ENCODE measurements around the gene DCTN3.

DNA sequence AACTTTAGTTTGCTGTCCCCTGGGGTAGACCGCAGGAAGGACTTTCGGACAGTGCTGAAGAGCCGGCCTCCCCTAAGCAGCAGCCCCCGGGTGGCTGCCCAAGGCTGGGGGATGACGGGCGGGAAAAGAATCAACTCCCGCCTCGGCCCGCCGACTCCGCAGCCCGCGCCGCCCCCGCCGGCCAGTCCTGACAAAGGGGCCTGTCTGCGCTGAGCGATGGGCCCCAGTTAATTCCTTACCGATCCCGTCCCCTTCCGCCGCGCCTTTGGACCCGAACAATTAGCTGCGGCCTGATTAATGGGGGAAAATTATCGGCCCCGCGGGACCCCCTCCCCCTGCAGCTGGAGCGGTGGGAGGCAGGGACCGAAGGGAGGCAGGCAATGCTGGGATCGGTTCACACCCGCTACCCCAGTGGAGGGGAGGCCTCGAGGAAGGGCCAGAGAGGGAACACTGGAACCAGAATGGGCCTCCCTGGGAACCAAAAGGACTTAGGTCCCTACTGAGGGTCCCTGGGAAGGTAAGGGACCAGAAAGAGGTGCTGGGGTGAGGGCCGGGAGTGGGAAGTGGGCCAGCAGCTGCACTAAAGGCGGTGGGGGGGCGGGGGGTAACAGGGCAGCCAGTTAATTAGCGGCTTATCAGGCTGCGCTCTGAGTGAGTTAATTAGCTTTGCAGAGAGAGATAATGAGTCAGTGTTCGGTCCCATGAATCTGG lies 4.3 kb upstream of the DCTN3 start:
- TF ChIP-seq CTCF (conservative IDR thresholded peaks at IDR 0.05) (no peak), EZH2 (IDR thresholded peaks at IDR 0.05; ENCODE audit: low read depth) (no peak)
